ENCODE results near the gene GPR135. TPM values are rescaled to one million over a fixed set of nuclear protein-coding genes. Genes with fewer than 3 reads are reported as not detected.

Gene GPR135
- total RNA-seq, 1 donor: 5.1 TPM

DNA sequence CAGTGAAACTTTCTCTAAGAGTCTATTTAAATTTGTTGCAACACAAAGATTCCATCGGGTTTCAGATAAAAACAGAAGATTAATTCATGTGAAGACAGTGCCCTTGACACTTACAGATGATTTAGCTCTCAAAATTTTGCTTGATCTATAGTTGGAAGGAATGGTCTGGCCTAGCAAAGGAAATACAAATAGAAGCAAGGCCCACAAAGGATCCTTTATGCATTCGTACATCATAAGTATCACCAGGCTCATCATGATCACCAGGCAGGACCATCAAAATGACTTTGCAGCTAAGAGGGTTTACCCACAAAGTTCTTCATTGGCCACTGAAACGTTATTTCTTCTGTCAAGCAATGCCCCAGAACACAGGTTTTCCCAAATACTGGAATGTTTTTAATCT is 43.9 kb upstream of the GPR135 start:
- peaks cover 3% of the 10 kb centered on the region for H4K20me1 ChIP-seq (ENCODE audit: insufficient read depth, low read length)
- H2AFZ ChIP-seq (ENCODE audit: low read length): no peak overlapping the region
- DNase-seq (ENCODE audit: insufficient read length, low spot score, missing footprints): no peak
- no peaks in the 10 kb centered on the region for H3K27me3 ChIP-seq (ENCODE audit: insufficient read depth, low read length)
- no peak overlapping the region for H3K4me2 ChIP-seq (ENCODE audit: insufficient read depth, low read length)
- H3K4me1 ChIP-seq (ENCODE audit: insufficient read depth, low read length): no peaks in the 10 kb centered on the region
- H3K36me3 ChIP-seq (ENCODE audit: insufficient read depth, low read length): peaks cover 6% of the 10 kb centered on the region
- no peak overlapping the region for H3K27ac ChIP-seq (ENCODE audit: low read depth, low read length)
- no peak overlapping the region for H3K4me3 ChIP-seq (ENCODE audit: insufficient read depth, low read length)
- TF ChIP-seq, protein P1, sequence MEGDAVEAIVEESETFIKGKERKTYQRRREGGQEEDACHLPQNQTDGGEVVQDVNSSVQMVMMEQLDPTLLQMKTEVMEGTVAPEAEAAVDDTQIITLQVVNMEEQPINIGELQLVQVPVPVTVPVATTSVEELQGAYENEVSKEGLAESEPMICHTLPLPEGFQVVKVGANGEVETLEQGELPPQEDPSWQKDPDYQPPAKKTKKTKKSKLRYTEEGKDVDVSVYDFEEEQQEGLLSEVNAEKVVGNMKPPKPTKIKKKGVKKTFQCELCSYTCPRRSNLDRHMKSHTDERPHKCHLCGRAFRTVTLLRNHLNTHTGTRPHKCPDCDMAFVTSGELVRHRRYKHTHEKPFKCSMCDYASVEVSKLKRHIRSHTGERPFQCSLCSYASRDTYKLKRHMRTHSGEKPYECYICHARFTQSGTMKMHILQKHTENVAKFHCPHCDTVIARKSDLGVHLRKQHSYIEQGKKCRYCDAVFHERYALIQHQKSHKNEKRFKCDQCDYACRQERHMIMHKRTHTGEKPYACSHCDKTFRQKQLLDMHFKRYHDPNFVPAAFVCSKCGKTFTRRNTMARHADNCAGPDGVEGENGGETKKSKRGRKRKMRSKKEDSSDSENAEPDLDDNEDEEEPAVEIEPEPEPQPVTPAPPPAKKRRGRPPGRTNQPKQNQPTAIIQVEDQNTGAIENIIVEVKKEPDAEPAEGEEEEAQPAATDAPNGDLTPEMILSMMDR (IDR thresholded peaks at IDR 0.05; ENCODE audit: extremely low read depth, low read depth, low read length): no peak
- no peaks in the 10 kb centered on the region for H3K9me3 ChIP-seq (ENCODE audit: low read depth, low read length)
- no peaks in the 10 kb centered on the region for H3K79me2 ChIP-seq (ENCODE audit: insufficient read depth, low read length)

DNA sequence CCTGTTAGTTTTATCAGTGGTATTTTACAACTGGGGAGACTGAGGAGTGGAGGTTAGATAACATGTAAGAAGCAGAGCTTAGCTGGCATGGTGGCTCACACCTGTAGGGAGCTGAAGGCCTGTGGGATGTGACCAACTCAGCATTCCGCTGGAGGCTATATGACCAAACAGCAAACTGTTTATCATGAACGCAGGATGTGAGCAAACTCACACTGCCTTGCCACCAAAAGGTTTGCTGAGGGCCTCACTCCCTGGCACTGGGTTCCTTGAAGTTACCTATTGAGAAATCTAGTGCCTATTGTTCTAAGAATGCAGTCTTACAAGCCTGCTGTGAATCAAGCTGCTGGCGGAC is 42.5 kb upstream of the GPR135 start:
- H2AFZ ChIP-seq (ENCODE audit: low read length): no peak overlapping the region
- H3K36me3 ChIP-seq (ENCODE audit: insufficient read depth, low read length): peaks cover 10% of the 10 kb centered on the region
- H3K4me2 ChIP-seq (ENCODE audit: insufficient read depth, low read length): no peak overlapping the region
- peaks cover 3% of the 10 kb centered on the region for H4K20me1 ChIP-seq (ENCODE audit: insufficient read depth, low read length)
- H3K79me2 ChIP-seq (ENCODE audit: insufficient read depth, low read length): no peaks in the 10 kb centered on the region
- H3K27me3 ChIP-seq (ENCODE audit: insufficient read depth, low read length): no peaks in the 10 kb centered on the region
- DNase-seq (ENCODE audit: insufficient read length, low spot score, missing footprints): no peak
- H3K27ac ChIP-seq (ENCODE audit: low read depth, low read length): no peak overlapping the region
- no peak overlapping the region for H3K4me3 ChIP-seq (ENCODE audit: insufficient read depth, low read length)
- H3K9me3 ChIP-seq (ENCODE audit: low read depth, low read length): no peaks in the 10 kb centered on the region
- no peaks in the 10 kb centered on the region for H3K4me1 ChIP-seq (ENCODE audit: insufficient read depth, low read length)
- TF ChIP-seq, protein P1 (IDR thresholded peaks at IDR 0.05; ENCODE audit: extremely low read depth, low read depth, low read length): no peak

GRCh38 chr14:59507063-59507751 is 42.0 kb upstream of the GPR135 start:
- Histone ChIP-seq H4K20me1 (ENCODE audit: insufficient read depth, low read length) (peaks cover 3% of the 10 kb centered on the region), H3K4me1 (ENCODE audit: insufficient read depth, low read length) (no peaks in the 10 kb centered on the region), H3K27ac (ENCODE audit: low read depth, low read length) (no peak overlapping the region), H2AFZ (ENCODE audit: low read length) (no peak overlapping the region), H3K4me2 (ENCODE audit: insufficient read depth, low read length) (no peak overlapping the region), H3K27me3 (ENCODE audit: insufficient read depth, low read length) (no peaks in the 10 kb centered on the region), H3K36me3 (ENCODE audit: insufficient read depth, low read length) (peaks cover 11% of the 10 kb centered on the region), H3K79me2 (ENCODE audit: insufficient read depth, low read length) (no peaks in the 10 kb centered on the region), H3K9me3 (ENCODE audit: low read depth, low read length) (no peaks in the 10 kb centered on the region), H3K4me3 (ENCODE audit: insufficient read depth, low read length) (no peak overlapping the region)
- DNase-seq (ENCODE audit: insufficient read length, low spot score, missing footprints): peak; percentile 46
- TF ChIP-seq, protein P1 (IDR thresholded peaks at IDR 0.05; ENCODE audit: extremely low read depth, low read depth, low read length): peak; percentile 95

DNA sequence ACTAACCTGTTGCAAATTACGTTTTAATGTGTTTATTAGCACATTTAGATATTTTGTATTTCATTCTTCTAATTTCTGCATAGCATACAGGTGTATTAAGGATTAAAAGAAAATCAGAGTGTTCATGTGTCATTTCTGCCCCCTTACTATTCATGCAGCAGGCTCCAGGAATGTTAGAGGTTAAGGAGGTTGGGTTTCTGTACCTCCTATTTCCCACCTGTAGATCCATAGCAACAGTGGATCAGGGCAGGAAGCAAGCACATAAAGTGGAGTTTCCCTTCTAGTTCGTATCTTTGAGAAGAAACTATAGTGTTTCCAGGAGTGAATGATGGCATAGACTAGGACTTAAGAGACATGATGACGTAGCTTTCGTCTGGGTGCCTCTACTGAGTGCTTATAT is 38.1 kb upstream of the GPR135 start:
- Histone ChIP-seq H3K36me3 (ENCODE audit: insufficient read depth, low read length) (peaks cover 15% of the 10 kb centered on the region), H3K27ac (ENCODE audit: low read depth, low read length) (no peak overlapping the region), H3K79me2 (ENCODE audit: insufficient read depth, low read length) (peaks cover 2% of the 10 kb centered on the region), H3K4me2 (ENCODE audit: insufficient read depth, low read length) (no peak overlapping the region), H2AFZ (ENCODE audit: low read length) (no peak overlapping the region), H3K4me1 (ENCODE audit: insufficient read depth, low read length) (no peaks in the 10 kb centered on the region), H3K4me3 (ENCODE audit: insufficient read depth, low read length) (no peak overlapping the region), H3K27me3 (ENCODE audit: insufficient read depth, low read length) (no peaks in the 10 kb centered on the region), H4K20me1 (ENCODE audit: insufficient read depth, low read length) (peaks cover 3% of the 10 kb centered on the region), H3K9me3 (ENCODE audit: low read depth, low read length) (no peaks in the 10 kb centered on the region)
- TF ChIP-seq, protein P1 (IDR thresholded peaks at IDR 0.05; ENCODE audit: extremely low read depth, low read depth, low read length): no peak
- DNase-seq (ENCODE audit: insufficient read length, low spot score, missing footprints): no peak

Data from osteoblast (primary cell).